Keratinocyte (primary cell): ENCODE results near the gene VPS11.

Experiments used
- CTCF ChIP-seq, 3 experiments: IDR thresholded peaks in 1 of 3; conservative IDR thresholded peaks in 1 of 3; optimal IDR thresholded peaks in 1 of 3; 2 replicates in 2 of 3; 3 replicates in 1 of 3; pipeline versions ENCODE3 to v1.5.1; 2011; ENCODE audit warnings: low read length in 3 of 3, mild to moderate bottlenecking in 3 of 3, moderate library complexity in 2 of 3, control low read depth in 1 of 3, inconsistent platforms in 1 of 3; ENCODE audit not compliant: insufficient read depth in 2 of 3; ENCODE audit errors: extremely low read depth in 1 of 3
- EZH2 ChIP-seq: IDR thresholded peaks from one replicate; pipeline ENCODE4 v1.6.1; 2012; ENCODE audit warnings: inconsistent platforms, mild to moderate bottlenecking, low read length, moderate library complexity

DNA sequence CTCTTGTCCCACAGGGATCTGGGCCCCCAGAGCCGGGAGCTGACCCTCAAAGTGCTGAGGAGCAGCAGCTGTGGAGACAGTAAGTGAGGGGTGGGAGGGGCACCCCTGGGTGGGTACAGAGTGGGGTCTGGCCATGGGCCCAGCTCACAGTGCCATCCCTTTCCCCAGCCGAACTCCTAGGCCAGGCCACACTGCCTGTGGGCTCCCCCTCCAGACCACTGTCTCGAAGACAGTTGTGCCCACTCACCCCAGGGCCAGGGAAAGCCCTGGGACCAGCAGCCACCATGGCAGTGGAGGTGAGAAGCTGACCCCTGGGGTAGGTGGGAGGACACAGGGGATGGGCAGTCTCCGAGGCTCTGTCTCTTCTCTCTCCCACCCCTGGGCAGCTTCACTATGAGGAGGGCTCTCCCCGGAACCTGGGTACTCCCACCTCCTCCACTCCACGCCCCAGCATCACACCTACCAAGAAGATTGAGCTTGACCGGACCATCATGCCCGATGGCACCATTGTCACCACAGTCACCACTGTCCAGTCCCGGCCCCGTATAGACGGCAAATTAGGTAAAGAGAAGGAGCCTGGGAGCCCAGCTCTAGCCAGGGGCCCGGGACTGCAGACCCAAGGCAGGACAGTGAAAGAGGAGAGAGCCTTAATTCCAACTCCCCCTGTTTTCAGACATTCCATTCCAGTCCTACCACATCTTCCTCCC is 44.8 kb downstream of the VPS11 start:
- TF ChIP-seq CTCF (optimal IDR thresholded peaks at IDR 0.05 in 1 of 3, IDR thresholded peaks at IDR 0.05 in 1 of 3, conservative IDR thresholded peaks at IDR 0.05 in 1 of 3; ENCODE audit: extremely low read depth in 1 of 3, insufficient read depth in 2 of 3, low read length in 3 of 3) (no peak), EZH2 (no peak)
